GM18951 (cell line): ENCODE results near the gene NFATC1.

Experiments used
- POLR2A ChIP-seq: IDR thresholded peaks from 4 replicates; pipeline ENCODE4 v1.6.1; 2011; ENCODE audit warnings: mild to moderate bottlenecking; ENCODE audit not compliant: insufficient read length, insufficient read depth; ENCODE audit errors: extremely low read depth
- in situ Hi-C: fragments of 300-500 bp; cut with MboI; formaldehyde crosslinking; loops from one replicate; pipeline ENCODE4 v1.12.0; 2022; ENCODE audit warnings: low sequenced_read_pairs, mixed read lengths, inconsistent platforms; ENCODE audit not compliant: unreplicated experiment

Gene NFATC1

DNA sequence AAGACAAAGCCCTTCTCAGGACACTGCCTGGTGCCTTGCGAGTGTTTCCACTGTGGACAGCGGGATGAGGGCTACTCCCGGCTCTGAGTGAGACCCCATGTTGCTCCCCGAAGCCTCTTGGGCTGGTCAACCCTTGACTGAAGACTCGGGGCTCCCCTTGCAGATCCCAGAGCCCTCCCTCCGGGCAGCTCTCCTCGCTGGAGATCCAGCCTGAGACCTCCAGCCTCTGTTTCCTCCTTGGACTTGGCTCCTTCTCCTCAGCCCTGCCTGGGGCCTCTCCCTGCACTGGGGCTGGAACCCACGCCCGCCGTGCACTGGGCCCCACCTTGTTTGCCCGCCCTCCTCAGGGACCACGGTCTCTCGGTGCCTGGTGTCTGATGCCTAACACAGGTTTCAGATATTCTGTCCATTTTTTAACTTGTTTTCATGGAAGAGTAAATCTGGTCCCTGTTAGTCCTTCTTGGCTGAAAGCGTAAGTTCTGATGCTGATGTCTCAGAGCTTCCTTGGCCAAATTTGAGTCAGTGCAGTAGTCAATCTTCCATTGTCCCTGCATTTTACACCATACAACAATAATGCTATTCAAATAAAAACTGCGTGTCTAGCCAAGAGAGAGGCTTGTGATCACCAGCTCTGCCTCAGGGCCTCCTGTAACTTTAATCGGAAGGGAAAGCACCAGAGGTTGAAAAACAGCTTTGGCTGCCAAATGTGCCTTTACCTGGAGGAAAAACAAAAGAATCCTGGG, 144.6 kb downstream of the NFATC1 start:
- in situ Hi-C loops, result no loop called here
- no peak for TF ChIP-seq POLR2A

DNA sequence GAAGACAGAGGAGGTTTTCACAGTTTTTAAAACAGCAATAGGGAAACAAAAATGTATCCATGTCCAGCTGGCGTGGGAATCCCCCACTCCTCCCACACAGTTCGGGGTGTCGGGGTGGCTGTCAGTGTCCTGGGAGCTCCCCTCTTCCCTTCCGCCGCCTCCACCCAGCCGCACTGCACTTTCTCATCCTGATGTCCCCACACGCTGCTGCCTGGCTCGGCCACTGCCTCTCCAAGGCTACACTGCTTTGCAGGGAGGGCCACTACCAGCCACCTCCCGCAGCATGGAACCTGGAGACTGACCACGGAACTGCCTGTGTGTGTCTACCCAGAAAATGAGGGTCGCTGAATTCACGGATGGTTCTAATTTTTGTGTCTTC, 145.2 kb downstream of the NFATC1 start:
- TF ChIP-seq POLR2A, result no peak
- in situ Hi-C loops, result no loop called here

- TF ChIP-seq POLR2A, result no peak
- in situ Hi-C loops, result no loop called here
Observed at GRCh38 chr18:79542213-79542612, 146.5 kb downstream of the NFATC1 start.

- TF ChIP-seq POLR2A, result no peak
- in situ Hi-C loops, result no loop called here
Observed at GRCh38 chr18:79542876-79543750, 147.4 kb downstream of the NFATC1 start.

- no peak for TF ChIP-seq POLR2A
- in situ Hi-C loops, result no loop called here
Observed at GRCh38 chr18:79543861-79544385, 148.2 kb downstream of the NFATC1 start.

- in situ Hi-C loops, result no loop called here
Observed at GRCh38 chr18:79544386-79544963, 148.7 kb downstream of the NFATC1 start.

DNA sequence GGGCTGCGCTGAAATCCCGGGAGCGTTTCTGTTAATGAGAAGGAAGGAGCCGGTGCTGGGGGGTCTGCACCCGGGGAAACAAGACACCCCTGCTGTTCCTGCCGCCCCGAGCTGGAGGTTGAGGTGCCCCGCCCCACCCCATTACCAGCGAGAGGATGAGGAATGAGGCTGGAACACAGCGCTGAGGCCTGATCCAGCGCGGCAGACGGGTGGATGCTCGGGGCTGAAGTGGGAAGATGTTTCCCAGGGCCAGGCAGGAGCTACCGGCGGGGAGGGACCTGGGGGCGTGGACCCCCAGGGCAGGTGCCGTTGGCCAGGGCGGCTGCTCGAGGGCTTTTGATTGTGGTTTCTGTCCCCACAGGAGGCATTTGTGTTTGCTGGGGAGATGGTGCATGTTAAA, 149.5 kb downstream of the NFATC1 start:
- TF ChIP-seq POLR2A, result no peak
- in situ Hi-C loops, result no loop called here

More at GRCh38 chr18:79544386-79544963, 148.7 kb downstream of the NFATC1 start:
- no peak for TF ChIP-seq POLR2A

DNA sequence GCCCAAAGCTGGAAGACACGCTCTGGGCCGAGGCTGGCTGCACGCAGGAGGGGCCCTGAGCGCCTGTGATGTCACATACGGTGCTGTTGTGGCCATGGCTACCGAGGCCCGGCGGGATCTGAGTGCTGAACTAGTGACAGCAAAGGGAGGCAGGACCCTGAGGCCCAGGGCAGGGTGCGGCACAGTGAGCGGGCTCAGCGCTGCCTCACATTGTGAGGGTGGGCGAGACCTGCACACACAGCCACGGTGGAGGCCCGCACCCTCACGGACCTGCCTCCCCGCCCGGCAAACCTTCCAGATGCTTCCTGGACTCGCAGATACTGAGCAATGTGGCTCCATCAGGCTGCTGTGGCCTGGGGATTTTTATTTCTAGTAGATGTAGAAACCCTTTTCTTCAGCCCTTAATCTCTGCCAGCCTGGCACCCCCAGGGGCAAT, 150.0 kb downstream of the NFATC1 start:
- in situ Hi-C loops, result no loop called here
- no peak for TF ChIP-seq POLR2A

GRCh38 chr18:79546781-79547272, 151.1 kb downstream of the NFATC1 start:
- TF ChIP-seq POLR2A, result no peak
- in situ Hi-C loops, result no loop called here

DNA sequence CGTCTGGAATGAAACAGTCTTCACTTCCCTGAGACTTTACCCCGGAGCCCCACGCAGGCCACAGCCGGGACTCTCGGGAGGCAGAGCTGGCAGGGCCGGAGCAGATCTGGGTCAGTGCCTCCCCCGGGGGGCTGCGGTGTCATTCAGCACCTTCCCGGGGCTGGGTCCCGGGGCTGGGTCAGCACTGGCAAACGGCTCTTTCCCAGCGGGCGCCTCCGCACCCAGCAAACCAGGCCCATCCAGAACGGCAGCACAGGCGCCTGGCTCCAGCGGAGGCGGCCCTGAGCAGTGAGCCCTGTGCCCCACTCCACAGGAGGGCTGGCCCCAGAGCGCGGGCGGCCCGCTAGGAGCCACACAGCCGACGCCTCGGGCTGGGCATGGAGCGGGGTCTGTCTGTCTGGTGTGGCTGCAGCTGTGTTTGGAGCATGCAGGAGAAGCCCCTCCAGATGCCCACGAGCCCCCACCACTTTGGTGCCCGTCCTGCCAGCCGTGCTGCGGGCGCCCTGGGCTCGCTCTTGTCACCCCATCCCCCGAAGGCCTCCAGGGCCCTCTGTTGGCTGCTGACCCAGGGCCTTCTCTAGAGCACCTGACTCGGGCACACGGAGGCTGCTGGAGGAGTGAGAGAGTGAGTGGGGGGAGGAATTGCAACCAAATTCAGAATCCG, 151.8 kb downstream of the NFATC1 start:
- in situ Hi-C loops, result no loop called here
- no peak for TF ChIP-seq POLR2A

DNA sequence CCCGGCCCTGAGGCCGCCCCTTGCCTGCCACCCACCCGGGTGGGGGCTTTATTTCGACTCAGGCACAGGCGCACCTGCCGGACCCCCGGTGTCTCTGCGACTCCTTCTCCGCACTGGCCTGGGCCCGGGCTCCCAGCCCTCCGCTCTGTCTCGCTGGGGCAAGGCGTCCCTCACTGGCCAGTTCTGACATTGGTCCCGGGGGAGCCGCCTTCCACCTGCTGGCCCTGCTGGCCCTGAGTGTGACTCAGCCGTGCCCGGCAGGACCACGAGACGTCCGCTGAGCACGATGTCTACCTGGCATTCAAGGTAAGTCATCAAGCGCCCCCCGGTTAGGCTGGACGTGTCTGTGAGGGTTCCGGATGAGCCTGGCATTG, 152.3 kb downstream of the NFATC1 start:
- in situ Hi-C loops, result no loop called here
- TF ChIP-seq POLR2A, result no peak

DNA sequence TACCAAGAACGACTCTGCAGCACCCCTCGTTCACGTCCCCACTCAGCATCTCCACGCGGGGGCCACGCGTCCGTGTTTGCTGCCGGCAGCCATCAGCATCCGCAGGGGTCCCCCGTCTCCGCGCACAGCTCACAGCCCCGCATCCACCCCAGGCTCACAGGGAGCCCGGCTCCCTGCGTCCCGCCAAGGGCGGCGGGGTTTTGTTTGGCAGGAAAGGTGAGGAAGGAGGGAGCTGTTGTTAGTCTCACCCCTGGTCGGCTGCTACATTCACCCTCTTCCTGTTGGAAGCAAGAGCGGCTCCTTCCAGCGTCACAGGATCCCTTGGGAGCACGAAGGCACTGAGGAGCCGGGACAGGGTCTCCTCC, 152.9 kb downstream of the NFATC1 start:
- TF ChIP-seq POLR2A, result no peak
- in situ Hi-C loops, result no loop called here

- in situ Hi-C loops, result no loop called here
Observed at GRCh38 chr18:79548986-79549637, 153.4 kb downstream of the NFATC1 start.

GRCh38 chr18:79549638-79550000, 153.9 kb downstream of the NFATC1 start:
- in situ Hi-C loops, result no loop called here

More at GRCh38 chr18:79548986-79549637, 153.4 kb downstream of the NFATC1 start:
- no peak for TF ChIP-seq POLR2A

More at GRCh38 chr18:79549638-79550000, 153.9 kb downstream of the NFATC1 start:
- TF ChIP-seq POLR2A, result no peak
